Measurements from ENCODE around the gene RNF207.

The RNF207 gene

GRCh38 chr1:6205849-6206519 lies at the start of gene RNF207:
TSS of gene RNF207 (plus strand) at chr1:6206119. CDS start at chr1:6206536, 417 bp downstream.
- peak; percentile 83 for DNase-seq (ENCODE audit: low read depth)
- peak within 1 kb of the TSS; percentile 49 for H3K4me3 ChIP-seq (ENCODE audit: low read length)

GRCh38 chr1:6157132-6157527 lies 48.8 kb upstream of the RNF207 start:
- Histone ChIP-seq H3K27me3 (replicated peaks; ENCODE audit: control insufficient read depth, insufficient read depth, low read length) (peaks cover 31% of the 10 kb centered on the region), H3K9ac (ENCODE audit: low read length) (no peak overlapping the region), H3K4me1 (ENCODE audit: control insufficient read depth, insufficient read depth, low read length) (no peaks in the 10 kb centered on the region), H3K9me3 (ENCODE audit: control insufficient read depth, low read length) (no peaks in the 10 kb centered on the region), H3K36me3 (ENCODE audit: control insufficient read depth, insufficient read depth, low read length, severe bottlenecking) (no peaks in the 10 kb centered on the region), H3K4me3 (ENCODE audit: low read length) (no peak overlapping the region)
- no peak for DNase-seq (ENCODE audit: low read depth)

More at GRCh38 chr1:6205849-6206519, at the start of gene RNF207:
- H3K27me3 ChIP-seq (replicated peaks; ENCODE audit: control insufficient read depth, insufficient read depth, low read length): no peaks in the 10 kb centered on the region
- peak within 1 kb of the TSS; percentile 74 for H3K9ac ChIP-seq (ENCODE audit: low read length)
- H3K4me1 ChIP-seq (ENCODE audit: control insufficient read depth, insufficient read depth, low read length): peaks cover 10% of the 10 kb centered on the region
- H3K9me3 ChIP-seq (ENCODE audit: control insufficient read depth, low read length): no peaks in the 10 kb centered on the region
- no peaks in the 10 kb centered on the region for H3K36me3 ChIP-seq (ENCODE audit: control insufficient read depth, insufficient read depth, low read length, severe bottlenecking)

- H3K4me3 ChIP-seq (ENCODE audit: low read length): no peak overlapping the region
- DNase-seq (ENCODE audit: low read depth): no peak
- no peaks in the 10 kb centered on the region for H3K4me1 ChIP-seq (ENCODE audit: control insufficient read depth, insufficient read depth, low read length)
- H3K36me3 ChIP-seq (ENCODE audit: control insufficient read depth, insufficient read depth, low read length, severe bottlenecking): no peaks in the 10 kb centered on the region
- H3K27me3 ChIP-seq (replicated peaks; ENCODE audit: control insufficient read depth, insufficient read depth, low read length): peaks cover 32% of the 10 kb centered on the region
- H3K9me3 ChIP-seq (ENCODE audit: control insufficient read depth, low read length): no peaks in the 10 kb centered on the region
- H3K9ac ChIP-seq (ENCODE audit: low read length): no peak overlapping the region
Measured at GRCh38 chr1:6157528-6158174, 48.3 kb upstream of the RNF207 start.

GRCh38 chr1:6158181-6158580 lies 47.7 kb upstream of the RNF207 start:
- Histone ChIP-seq H3K4me1 (ENCODE audit: control insufficient read depth, insufficient read depth, low read length) (no peaks in the 10 kb centered on the region), H3K36me3 (ENCODE audit: control insufficient read depth, insufficient read depth, low read length, severe bottlenecking) (no peaks in the 10 kb centered on the region), H3K27me3 (replicated peaks; ENCODE audit: control insufficient read depth, insufficient read depth, low read length) (peaks cover 32% of the 10 kb centered on the region), H3K4me3 (ENCODE audit: low read length) (no peak overlapping the region), H3K9ac (ENCODE audit: low read length) (no peak overlapping the region), H3K9me3 (ENCODE audit: control insufficient read depth, low read length) (no peaks in the 10 kb centered on the region)
- DNase-seq (ENCODE audit: low read depth): no peak

GRCh38 chr1:6162341-6162740 lies 43.6 kb upstream of the RNF207 start:
- H3K9me3 ChIP-seq (ENCODE audit: control insufficient read depth, low read length): no peaks in the 10 kb centered on the region
- H3K4me3 ChIP-seq (ENCODE audit: low read length): no peak overlapping the region
- H3K9ac ChIP-seq (ENCODE audit: low read length): no peak overlapping the region
- no peaks in the 10 kb centered on the region for H3K4me1 ChIP-seq (ENCODE audit: control insufficient read depth, insufficient read depth, low read length)
- H3K36me3 ChIP-seq (ENCODE audit: control insufficient read depth, insufficient read depth, low read length, severe bottlenecking): no peaks in the 10 kb centered on the region
- no peak for DNase-seq (ENCODE audit: low read depth)
- H3K27me3 ChIP-seq (replicated peaks; ENCODE audit: control insufficient read depth, insufficient read depth, low read length): peaks cover 52% of the 10 kb centered on the region

GRCh38 chr1:6162773-6163172 lies 43.1 kb upstream of the RNF207 start:
- Histone ChIP-seq H3K4me3 (ENCODE audit: low read length) (no peak overlapping the region), H3K27me3 (replicated peaks; ENCODE audit: control insufficient read depth, insufficient read depth, low read length) (peaks cover 52% of the 10 kb centered on the region), H3K36me3 (ENCODE audit: control insufficient read depth, insufficient read depth, low read length, severe bottlenecking) (no peaks in the 10 kb centered on the region), H3K9ac (ENCODE audit: low read length) (no peak overlapping the region), H3K9me3 (ENCODE audit: control insufficient read depth, low read length) (no peaks in the 10 kb centered on the region), H3K4me1 (ENCODE audit: control insufficient read depth, insufficient read depth, low read length) (no peaks in the 10 kb centered on the region)
- no peak for DNase-seq (ENCODE audit: low read depth)

- no peaks in the 10 kb centered on the region for H3K9me3 ChIP-seq (ENCODE audit: control insufficient read depth, low read length)
- no peak overlapping the region for H3K9ac ChIP-seq (ENCODE audit: low read length)
- H3K4me3 ChIP-seq (ENCODE audit: low read length): no peak overlapping the region
- no peaks in the 10 kb centered on the region for H3K36me3 ChIP-seq (ENCODE audit: control insufficient read depth, insufficient read depth, low read length, severe bottlenecking)
- H3K4me1 ChIP-seq (ENCODE audit: control insufficient read depth, insufficient read depth, low read length): no peaks in the 10 kb centered on the region
- peaks cover 52% of the 10 kb centered on the region for H3K27me3 ChIP-seq (replicated peaks; ENCODE audit: control insufficient read depth, insufficient read depth, low read length)
- no peak for DNase-seq (ENCODE audit: low read depth)
Measured at GRCh38 chr1:6163191-6163972, 42.5 kb upstream of the RNF207 start.

GRCh38 chr1:6163973-6164617 lies 41.8 kb upstream of the RNF207 start:
- Histone ChIP-seq H3K4me3 (ENCODE audit: low read length) (no peak overlapping the region), H3K4me1 (ENCODE audit: control insufficient read depth, insufficient read depth, low read length) (no peaks in the 10 kb centered on the region), H3K27me3 (replicated peaks; ENCODE audit: control insufficient read depth, insufficient read depth, low read length) (peaks cover 55% of the 10 kb centered on the region), H3K36me3 (ENCODE audit: control insufficient read depth, insufficient read depth, low read length, severe bottlenecking) (no peaks in the 10 kb centered on the region), H3K9me3 (ENCODE audit: control insufficient read depth, low read length) (no peaks in the 10 kb centered on the region), H3K9ac (ENCODE audit: low read length) (no peak overlapping the region)
- no peak for DNase-seq (ENCODE audit: low read depth)

GRCh38 chr1:6165027-6165426 lies 40.9 kb upstream of the RNF207 start:
- H3K36me3 ChIP-seq (ENCODE audit: control insufficient read depth, insufficient read depth, low read length, severe bottlenecking): no peaks in the 10 kb centered on the region
- H3K9me3 ChIP-seq (ENCODE audit: control insufficient read depth, low read length): no peaks in the 10 kb centered on the region
- H3K9ac ChIP-seq (ENCODE audit: low read length): no peak overlapping the region
- H3K4me3 ChIP-seq (ENCODE audit: low read length): no peak overlapping the region
- DNase-seq (ENCODE audit: low read depth): no peak
- peaks cover 64% of the 10 kb centered on the region for H3K27me3 ChIP-seq (replicated peaks; ENCODE audit: control insufficient read depth, insufficient read depth, low read length)
- H3K4me1 ChIP-seq (ENCODE audit: control insufficient read depth, insufficient read depth, low read length): no peaks in the 10 kb centered on the region

GRCh38 chr1:6165441-6165985 lies 40.4 kb upstream of the RNF207 start:
- Histone ChIP-seq H3K9me3 (ENCODE audit: control insufficient read depth, low read length) (no peaks in the 10 kb centered on the region), H3K27me3 (replicated peaks; ENCODE audit: control insufficient read depth, insufficient read depth, low read length) (peaks cover 65% of the 10 kb centered on the region), H3K36me3 (ENCODE audit: control insufficient read depth, insufficient read depth, low read length, severe bottlenecking) (no peaks in the 10 kb centered on the region), H3K9ac (ENCODE audit: low read length) (no peak overlapping the region), H3K4me1 (ENCODE audit: control insufficient read depth, insufficient read depth, low read length) (no peaks in the 10 kb centered on the region), H3K4me3 (ENCODE audit: low read length) (no peak overlapping the region)
- DNase-seq (ENCODE audit: low read depth): no peak

GRCh38 chr1:6166221-6166620 lies 39.7 kb upstream of the RNF207 start:
- Histone ChIP-seq H3K36me3 (ENCODE audit: control insufficient read depth, insufficient read depth, low read length, severe bottlenecking) (no peaks in the 10 kb centered on the region), H3K4me1 (ENCODE audit: control insufficient read depth, insufficient read depth, low read length) (no peaks in the 10 kb centered on the region), H3K9ac (ENCODE audit: low read length) (no peak overlapping the region), H3K9me3 (ENCODE audit: control insufficient read depth, low read length) (no peaks in the 10 kb centered on the region), H3K27me3 (replicated peaks; ENCODE audit: control insufficient read depth, insufficient read depth, low read length) (peaks cover 63% of the 10 kb centered on the region), H3K4me3 (ENCODE audit: low read length) (no peak overlapping the region)
- DNase-seq (ENCODE audit: low read depth): no peak
